GM18867 (cell line): ENCODE measurements around the gene NDUFV1.
"Not testable (repeated sequence)": the region's sequence is repeated elsewhere in the genome, so short reads cannot be mapped to it uniquely, and the experiment has no call there.

Experiments
- ATAC-seq: cut with Tn5 transposase; IDR thresholded peaks from one replicate; pipeline ENCODE4 v1.9.1; 2021; ENCODE audit warnings: mild to moderate bottlenecking, moderate library complexity; ENCODE audit not compliant: unreplicated experiment

NDUFV1 gene

DNA sequence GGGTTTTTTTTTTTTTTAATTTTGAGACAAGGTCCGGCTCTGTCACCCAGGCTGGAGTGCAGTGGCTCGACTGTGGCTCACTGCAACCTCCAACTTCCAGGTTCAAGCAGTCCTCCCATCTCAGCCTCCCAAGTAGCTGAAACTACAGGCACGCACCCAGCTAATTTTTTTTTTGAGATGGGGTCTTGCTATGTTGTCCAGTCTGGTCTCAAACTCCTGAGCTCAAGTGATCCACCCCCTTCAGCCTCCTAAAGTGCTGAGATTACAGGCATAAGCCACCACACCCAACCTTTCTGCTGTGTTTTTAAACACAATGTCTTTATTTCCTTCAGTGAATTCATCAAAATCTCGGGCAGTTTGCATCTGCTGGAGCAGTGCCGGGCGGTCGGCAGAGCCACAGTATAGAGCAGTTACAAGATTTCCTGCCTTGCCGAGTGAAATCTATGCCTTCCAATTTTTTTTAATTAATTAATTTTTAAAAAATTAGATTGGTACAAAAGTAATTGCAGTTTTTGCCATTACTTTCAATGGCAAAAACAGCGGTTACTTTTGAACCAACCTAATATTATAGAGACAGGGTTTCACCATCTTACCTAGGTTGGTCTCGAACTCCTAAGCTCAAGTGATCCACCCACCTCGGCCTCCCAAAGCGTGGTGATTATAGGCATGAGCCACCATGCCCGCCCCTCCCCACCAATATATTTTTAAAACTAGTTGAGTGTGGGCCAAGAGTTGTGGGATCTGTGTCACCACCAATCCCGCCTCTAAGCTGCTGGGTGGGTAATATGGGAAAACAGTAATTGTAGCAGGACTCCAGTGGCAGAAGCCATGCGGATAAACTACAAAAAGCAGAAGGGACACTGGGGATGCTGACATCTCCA lies 46.5 kb downstream of the NDUFV1 start:
- no peak for ATAC-seq

DNA sequence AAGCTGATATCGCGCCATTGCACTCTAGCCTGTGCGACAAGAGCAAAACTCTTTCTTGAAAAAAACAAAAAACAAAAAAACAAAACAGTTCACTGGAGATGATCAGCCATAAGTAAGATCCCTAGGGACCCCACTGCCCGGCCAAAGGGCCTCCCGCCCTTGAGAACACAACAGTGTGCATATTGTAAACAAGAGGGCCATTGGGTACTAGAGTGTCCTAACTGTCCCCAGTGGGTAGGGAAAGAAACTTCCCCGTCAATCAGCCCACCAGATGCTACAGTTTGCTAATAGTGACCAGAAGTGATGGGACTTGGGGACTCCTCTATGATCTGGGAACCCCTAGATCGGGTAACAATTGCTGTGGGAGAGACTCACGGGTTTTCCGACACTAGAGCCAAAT lies 47.5 kb downstream of the NDUFV1 start:
- ATAC-seq = no peak

DNA sequence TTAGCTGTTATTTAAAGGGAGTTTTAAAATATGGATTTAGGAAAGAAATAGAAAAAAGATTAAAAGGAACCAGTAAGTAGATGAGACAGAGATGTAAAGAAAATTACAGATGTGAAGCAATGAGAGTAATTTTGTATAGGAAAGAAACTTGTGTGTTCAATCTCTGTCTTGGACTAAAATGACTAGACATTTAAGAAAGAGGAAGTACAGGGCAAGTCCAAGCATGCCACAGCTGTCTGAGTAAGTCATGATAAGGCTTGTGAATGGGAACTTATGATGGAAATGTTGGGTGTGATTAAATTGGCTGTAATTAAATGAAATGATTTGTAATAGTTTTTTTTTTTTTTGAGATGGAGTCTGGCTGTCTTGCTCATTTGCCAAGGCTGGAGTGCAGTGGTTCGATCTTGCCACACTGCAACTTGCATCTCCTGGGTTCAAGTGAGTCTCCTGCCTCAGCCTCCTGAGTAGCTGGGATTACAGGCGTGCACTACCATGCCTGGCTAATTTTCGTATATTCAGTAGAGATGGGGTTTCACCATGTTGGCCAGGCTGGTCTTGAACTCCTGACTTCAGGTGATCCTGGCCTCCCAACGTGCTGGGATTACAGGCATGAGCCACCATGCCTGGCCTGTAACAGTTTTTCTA lies 49.7 kb downstream of the NDUFV1 start:
- ATAC-seq = no peak

DNA sequence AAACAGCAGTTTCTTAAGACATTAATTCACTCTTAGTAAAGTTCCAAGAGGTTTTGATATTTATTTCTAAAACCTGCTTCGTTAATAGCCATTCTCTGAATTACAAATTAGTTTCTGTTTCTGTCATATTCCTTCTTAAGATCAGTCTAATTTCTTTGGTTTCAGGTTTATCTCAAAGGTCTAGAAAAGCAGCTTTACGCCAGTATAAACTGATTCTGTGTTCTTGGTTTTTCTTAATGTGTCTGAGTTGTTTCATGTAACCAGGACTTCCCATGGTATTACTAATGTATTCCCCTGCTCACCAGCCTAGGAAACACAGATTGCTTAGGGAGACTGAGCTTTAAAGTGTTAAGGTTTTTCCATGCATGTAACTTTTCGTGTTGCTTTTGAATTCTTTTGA lies 50.6 kb downstream of the NDUFV1 start:
- no peak for ATAC-seq

DNA sequence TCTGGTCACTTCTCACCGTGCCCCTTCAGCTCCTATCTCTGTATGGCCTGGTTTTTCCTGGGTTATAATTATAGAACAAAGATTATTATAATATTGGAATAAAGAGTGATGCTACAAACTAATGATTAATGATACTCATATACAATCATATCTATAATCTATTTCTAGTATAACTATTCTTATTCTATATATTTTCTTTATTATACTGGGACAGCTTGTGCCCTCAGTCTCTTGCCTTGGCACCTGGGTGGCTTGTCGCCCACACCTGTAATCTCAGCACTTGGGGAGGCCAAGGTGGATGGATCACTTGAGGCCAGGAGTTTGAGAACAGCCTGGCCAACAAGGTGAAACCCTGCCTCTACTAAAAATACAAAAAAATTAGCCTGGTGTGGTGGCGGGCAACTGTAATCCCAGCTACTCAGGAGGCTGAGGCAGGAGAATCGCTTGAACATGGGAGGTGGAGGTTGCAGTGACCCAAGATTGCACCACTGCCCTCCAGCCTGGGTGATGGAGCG lies 53.0 kb downstream of the NDUFV1 start:
- not testable (repeated sequence) for ATAC-seq

DNA sequence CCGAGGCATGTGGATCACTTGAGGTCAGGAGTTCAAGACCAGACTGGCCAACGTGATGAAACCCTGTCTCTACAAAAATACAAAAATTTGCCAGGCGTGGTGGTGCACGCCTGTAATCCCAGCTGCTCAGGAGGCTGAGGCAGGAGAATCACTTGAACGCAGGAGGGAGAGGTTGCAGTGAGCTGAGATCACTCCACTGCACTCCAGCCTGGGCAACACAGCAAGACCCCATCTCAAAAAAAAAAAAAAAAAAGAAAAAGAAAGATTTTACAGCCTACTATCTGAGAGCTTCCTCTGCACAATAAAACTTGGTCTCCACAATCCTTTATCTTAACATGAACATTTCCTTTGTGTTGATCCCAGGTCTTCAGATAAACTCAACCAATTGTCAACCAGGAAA lies 54.0 kb downstream of the NDUFV1 start:
- ATAC-seq = not testable (repeated sequence)
